Fibroblast of pulmonary artery (primary cell): ENCODE results near the gene TINAGL1.
A peak's percentile ranks its signal among the peaks of the same experiment; 100 is the strongest.

Source experiments
- DNase-seq: peaks from one replicate; pipeline ENCODE4 v3.0.0-alpha.2; 2010; ENCODE audit warnings: low read depth
- H3K4me3 ChIP-seq: replicated peaks from 2 replicates; pipeline ENCODE4 v1.5.1; 2011; ENCODE audit warnings: low read depth, mild to moderate bottlenecking, control low read depth, low read length, moderate library complexity
- TF ChIP-seq, protein P1 (sequence below): IDR thresholded peaks from 2 replicates; pipeline ENCODE4 v1.5.1; 2011; ENCODE audit warnings: mild to moderate bottlenecking, control low read depth, low read length, inconsistent platforms; ENCODE audit errors: missing control alignments

TINAGL1 gene

DNA sequence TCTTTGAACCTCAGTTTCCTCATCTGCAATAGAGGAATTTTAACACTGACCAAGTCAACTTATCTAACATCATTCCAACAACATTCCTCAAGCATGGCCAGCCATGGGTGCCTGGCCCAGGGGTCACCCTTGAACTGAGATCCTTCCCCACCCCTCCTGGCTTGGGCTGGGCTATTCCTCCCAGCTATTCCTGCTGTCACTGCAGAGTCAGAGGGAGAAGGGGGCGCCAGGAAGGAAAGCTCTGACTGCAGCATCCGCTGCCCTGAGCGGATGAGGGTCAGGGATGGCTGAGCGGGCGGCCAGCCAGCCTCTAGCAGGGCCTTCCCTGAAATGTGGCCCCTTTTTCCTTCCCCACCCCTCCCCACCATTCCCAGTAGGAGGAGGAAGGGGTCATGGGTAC is 3.1 kb downstream of the TINAGL1 start:
- peak; percentile 47 for DNase-seq
- TF ChIP-seq, protein P1, sequence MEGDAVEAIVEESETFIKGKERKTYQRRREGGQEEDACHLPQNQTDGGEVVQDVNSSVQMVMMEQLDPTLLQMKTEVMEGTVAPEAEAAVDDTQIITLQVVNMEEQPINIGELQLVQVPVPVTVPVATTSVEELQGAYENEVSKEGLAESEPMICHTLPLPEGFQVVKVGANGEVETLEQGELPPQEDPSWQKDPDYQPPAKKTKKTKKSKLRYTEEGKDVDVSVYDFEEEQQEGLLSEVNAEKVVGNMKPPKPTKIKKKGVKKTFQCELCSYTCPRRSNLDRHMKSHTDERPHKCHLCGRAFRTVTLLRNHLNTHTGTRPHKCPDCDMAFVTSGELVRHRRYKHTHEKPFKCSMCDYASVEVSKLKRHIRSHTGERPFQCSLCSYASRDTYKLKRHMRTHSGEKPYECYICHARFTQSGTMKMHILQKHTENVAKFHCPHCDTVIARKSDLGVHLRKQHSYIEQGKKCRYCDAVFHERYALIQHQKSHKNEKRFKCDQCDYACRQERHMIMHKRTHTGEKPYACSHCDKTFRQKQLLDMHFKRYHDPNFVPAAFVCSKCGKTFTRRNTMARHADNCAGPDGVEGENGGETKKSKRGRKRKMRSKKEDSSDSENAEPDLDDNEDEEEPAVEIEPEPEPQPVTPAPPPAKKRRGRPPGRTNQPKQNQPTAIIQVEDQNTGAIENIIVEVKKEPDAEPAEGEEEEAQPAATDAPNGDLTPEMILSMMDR = no peak
- no peak overlapping the region for H3K4me3 ChIP-seq

DNA sequence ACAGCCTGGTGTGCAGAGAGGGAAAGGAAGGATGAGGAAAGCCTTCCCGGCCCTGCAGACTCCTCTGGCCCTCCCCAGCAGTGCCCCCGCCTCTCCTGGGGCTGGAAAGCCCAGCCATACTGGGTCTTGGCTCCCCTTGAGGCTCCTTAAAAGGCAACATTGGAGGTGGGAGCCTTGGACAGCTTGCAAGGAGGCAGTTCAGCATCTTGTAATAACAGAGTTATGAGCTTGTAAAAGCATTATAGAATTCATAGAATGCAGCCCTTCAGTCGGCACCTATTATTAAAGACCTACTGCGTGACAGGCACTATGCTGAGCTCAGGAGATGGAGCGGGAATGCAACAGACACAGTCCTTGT is 4.2 kb downstream of the TINAGL1 start:
- DNase-seq = peak; percentile 42
- no peak overlapping the region for H3K4me3 ChIP-seq
- TF ChIP-seq, protein P1 = no peak

DNA sequence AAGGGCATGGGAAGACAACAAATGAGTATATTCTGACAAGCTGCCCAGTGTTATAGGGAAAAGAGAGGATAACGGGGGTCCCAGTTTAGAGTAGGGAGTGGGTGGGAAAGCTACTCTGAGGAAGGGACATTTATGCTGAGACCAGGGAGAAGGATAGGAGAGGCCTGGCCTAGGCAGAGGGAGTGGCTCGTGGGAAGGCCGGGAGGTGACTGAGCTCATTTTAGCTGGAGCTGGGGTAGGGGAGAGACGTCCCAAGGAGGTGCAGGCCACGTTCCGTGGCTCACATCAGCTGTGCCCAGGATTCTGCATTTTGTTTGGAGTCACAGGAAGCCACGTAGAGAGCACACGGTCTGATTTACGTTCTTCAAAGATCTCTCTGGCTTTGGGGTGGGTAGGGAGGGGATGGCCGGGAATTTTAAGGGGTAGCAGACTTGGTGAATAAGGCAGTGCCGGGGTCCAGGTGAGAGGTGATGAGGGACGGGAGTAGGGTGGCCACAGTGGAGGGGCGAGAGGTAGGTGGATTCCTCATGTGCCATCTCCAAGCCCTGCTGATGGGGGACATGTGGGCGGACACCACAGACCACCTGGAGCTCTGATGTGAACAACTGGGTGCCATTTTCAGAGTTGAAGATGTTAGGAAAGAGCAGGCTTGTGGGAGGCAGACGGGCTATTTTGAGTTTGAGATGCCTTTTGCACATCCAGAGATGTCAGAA is 4.7 kb downstream of the TINAGL1 start:
- DNase-seq = no peak
- H3K4me3 ChIP-seq = no peak overlapping the region
- TF ChIP-seq, protein P1 = no peak

DNA sequence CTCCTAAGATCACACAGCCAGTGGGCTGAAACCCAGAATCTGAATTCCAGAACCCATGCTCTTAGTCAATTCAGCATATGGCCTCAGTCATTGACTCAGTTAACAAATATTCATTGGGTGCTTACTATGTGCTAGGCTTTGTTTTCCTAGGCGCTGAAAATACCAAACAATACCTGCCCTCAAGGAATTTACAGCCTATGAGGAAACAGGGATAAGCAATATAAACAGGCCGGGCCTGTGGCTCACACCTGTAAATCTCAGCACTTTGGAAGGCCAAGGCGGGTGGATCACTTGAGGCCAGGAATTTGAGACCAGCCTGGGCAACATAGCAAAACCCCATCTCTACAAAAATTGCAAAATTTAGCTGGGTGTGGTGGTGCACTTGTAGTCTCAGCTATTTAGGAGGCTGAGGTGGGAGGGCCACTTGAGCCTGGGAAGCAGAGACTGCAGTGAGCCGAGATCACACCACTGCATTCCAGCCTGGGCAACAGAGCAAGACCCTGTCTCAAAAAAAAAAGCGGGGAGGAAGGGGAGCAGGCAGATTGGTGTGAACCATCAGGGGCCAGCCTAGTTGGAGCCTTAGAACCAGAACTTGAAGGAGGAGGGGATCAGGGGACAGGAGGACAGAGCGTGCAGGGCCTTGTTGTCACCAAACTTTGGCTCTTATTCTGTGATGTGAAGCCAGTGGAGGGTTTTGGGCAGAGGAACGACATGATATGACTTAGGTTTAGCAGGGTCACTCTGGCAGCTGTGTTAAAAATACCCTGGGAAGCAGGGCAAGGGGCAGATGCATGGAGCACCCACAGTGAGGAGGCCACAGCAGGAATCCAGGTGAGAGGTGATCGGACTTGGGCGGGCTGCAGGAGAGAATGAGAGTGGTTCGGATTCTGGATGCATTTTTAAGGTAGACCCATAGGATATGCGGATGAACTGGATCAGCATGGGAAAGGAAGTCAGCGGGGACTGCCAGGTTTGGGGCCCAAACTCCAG is 5.8 kb downstream of the TINAGL1 start:
- H3K4me3 ChIP-seq = no peak overlapping the region
- no peak for DNase-seq
- TF ChIP-seq, protein P1 = no peak

DNA sequence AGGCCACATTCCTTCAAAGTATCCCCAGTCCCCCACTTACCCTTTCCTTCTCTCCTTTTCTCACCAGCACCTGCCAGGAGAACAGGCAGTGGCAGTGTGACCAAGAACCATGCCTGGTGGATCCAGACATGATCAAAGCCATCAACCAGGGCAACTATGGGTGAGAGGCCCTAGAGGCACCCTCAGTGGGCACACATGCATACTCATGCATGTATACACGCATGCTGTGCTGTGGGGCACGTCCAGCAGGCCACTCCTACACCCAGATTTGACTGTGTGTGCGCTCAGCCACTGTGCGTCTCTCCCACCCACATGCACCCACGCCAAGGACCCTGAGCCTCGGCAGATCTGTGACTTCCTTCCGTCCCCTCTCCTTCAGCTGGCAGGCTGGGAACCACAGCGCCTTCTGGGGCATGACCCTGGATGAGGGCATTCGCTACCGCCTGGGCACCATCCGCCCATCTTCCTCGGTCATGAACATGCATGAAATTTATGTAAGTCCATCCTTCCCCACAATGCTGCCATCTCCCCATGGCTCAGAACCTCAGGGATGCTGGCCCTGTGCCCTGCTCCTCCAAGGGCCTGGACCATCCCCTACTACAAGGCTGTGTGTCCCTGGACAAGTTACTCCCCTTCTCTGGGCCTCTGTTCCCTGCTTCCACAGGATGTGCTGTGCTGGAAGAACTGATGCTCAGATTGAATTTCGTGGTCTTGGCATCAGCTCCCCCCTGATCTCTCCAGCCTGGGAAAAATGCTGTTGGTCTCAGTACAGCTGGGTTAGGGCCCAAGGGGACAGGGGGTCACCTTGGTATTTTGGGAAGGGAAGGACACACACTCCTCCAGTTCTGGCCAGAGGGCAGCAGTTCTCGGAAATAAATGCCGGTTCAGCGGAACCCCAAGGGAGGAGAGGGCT is 7.0 kb downstream of the TINAGL1 start:
- no peak overlapping the region for H3K4me3 ChIP-seq
- DNase-seq = no peak
- TF ChIP-seq, protein P1 = no peak
